Body of pancreas (tissue), 4 donors: ENCODE data around the gene GTF2IRD2.
"Not testable (repeated sequence)": the region's sequence is repeated elsewhere in the genome, so short reads cannot be mapped to it uniquely, and the experiment has no call there.

ENCODE experiments used
- POLR2A ChIP-seq, 3 donors: fragments of 450-650 bp; IDR thresholded peaks; one replicate each; pipeline ENCODE4 v1.6.1; 2016; ENCODE audit warnings: antibody characterized with exemption in 3 of 3, mild to moderate bottlenecking in 2 of 3
- TF ChIP-seq, protein P1 (sequence below), 7 experiments: fragments of 450-650 bp in 4 of 7; fragments of 200-600 bp in 3 of 7; sonication (generic) in 3 of 7; IDR thresholded peaks; one replicate each; pipeline ENCODE4 v1.5.1; 2016 to 2019; ENCODE audit warnings: antibody characterized with exemption in 7 of 7

DNA sequence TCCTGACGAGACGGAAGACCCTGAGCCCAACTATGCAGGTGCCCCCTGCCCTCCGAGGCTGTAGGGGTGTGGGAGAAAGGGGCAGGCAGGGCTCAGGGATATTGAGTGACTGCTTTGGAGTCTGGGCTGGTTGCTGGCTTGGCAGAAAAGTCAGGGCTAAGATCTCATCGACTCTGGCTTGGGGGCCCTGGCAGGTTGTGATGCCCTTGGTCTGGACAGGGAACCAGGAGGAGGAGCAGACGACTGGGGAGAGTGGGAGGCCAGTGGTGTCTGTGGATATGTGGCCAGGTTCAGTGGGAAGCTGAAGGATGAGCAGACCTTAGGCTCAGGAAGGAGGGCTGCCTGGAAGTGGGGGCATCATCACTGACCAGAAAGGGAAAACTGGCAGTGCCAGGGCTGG lies 67.8 kb downstream of the GTF2IRD2 start:
- TF ChIP-seq, protein P1, sequence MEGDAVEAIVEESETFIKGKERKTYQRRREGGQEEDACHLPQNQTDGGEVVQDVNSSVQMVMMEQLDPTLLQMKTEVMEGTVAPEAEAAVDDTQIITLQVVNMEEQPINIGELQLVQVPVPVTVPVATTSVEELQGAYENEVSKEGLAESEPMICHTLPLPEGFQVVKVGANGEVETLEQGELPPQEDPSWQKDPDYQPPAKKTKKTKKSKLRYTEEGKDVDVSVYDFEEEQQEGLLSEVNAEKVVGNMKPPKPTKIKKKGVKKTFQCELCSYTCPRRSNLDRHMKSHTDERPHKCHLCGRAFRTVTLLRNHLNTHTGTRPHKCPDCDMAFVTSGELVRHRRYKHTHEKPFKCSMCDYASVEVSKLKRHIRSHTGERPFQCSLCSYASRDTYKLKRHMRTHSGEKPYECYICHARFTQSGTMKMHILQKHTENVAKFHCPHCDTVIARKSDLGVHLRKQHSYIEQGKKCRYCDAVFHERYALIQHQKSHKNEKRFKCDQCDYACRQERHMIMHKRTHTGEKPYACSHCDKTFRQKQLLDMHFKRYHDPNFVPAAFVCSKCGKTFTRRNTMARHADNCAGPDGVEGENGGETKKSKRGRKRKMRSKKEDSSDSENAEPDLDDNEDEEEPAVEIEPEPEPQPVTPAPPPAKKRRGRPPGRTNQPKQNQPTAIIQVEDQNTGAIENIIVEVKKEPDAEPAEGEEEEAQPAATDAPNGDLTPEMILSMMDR (IDR thresholded peaks at IDR 0.05): not testable (repeated sequence)
- not testable (repeated sequence) for TF ChIP-seq POLR2A (IDR thresholded peaks at IDR 0.05)
